MM.1S (cell line): Measurements from ENCODE around the gene CADPS.

ENCODE experiments used
- DNase-seq: peaks from one replicate; pipeline ENCODE4 v3.0.0-alpha.2; 2015
- H2AFZ ChIP-seq: fragments of 300-600 bp; sonication (generic); 2 replicates; pipeline ENCODE4 v1.6.0; 2016; ENCODE audit warnings: antibody characterized with exemption, low read length
- H3F3A ChIP-seq: fragments of 300-600 bp; sonication (generic); 2 replicates; pipeline ENCODE4 v1.6.1; 2016; ENCODE audit warnings: mild to moderate bottlenecking, antibody characterized with exemption, low read length, moderate library complexity, mixed read lengths; ENCODE audit not compliant: insufficient read depth
- H3K27ac ChIP-seq: fragments of 300-600 bp; sonication (generic); 2 replicates; pipeline ENCODE4 v1.5.1; 2016; ENCODE audit warnings: mild to moderate bottlenecking, low read length
- H3K27me3 ChIP-seq: fragments of 300-600 bp; sonication (generic); replicated peaks from 2 replicates; pipeline ENCODE4 v1.6.0; 2016; ENCODE audit warnings: low read length; ENCODE audit not compliant: insufficient read depth
- H3K36me3 ChIP-seq: fragments of 300-600 bp; sonication (generic); replicated peaks from 2 replicates; pipeline ENCODE4 v1.6.1; 2016; ENCODE audit warnings: mild to moderate bottlenecking, low read length, mixed read lengths; ENCODE audit not compliant: insufficient read depth
- H3K4me1 ChIP-seq: fragments of 300-600 bp; sonication (generic); 2 replicates; pipeline ENCODE4 v1.6.1; 2016; ENCODE audit warnings: low read length, mixed read lengths
- H3K4me2 ChIP-seq: fragments of 300-600 bp; sonication (generic); 2 replicates; pipeline ENCODE4 v1.6.0; 2016; ENCODE audit warnings: low read depth, low read length
- H3K4me3 ChIP-seq: fragments of 300-600 bp; sonication (generic); 2 replicates; pipeline ENCODE4 v1.5.1; 2016; ENCODE audit warnings: low read length, mixed read lengths
- H3K79me2 ChIP-seq: fragments of 300-600 bp; sonication (generic); 2 replicates; pipeline ENCODE4 v1.6.1; 2016; ENCODE audit warnings: mixed run types, low read length, mixed read lengths
- H3K9ac ChIP-seq: fragments of 300-600 bp; sonication (generic); 2 replicates; pipeline ENCODE4 v1.6.1; 2016; ENCODE audit warnings: low read length, mixed read lengths
- H3K9me2 ChIP-seq: fragments of 300-600 bp; sonication (generic); replicated peaks from 2 replicates; pipeline ENCODE4 v1.6.1; 2016; ENCODE audit warnings: mild to moderate bottlenecking, low read length, mixed read lengths; ENCODE audit not compliant: insufficient read depth
- H3K9me3 ChIP-seq: fragments of 300-600 bp; sonication (generic); replicated peaks from 2 replicates; pipeline ENCODE4 v1.6.1; 2016; ENCODE audit warnings: mild to moderate bottlenecking, low read length, mixed read lengths; ENCODE audit not compliant: insufficient read depth
- H4K20me1 ChIP-seq: fragments of 300-600 bp; sonication (generic); 2 replicates; pipeline ENCODE4 v1.6.1; 2016; ENCODE audit warnings: mild to moderate bottlenecking, low read length, moderate library complexity, mixed read lengths; ENCODE audit not compliant: insufficient read depth
- CTCF ChIP-seq: fragments of 300-600 bp; sonication (generic); IDR thresholded peaks from 2 replicates; pipeline ENCODE4 v1.5.1; 2016; ENCODE audit warnings: antibody characterized with exemption, low read length, mixed read lengths
- EZH2 ChIP-seq: fragments of 300-600 bp; sonication (generic); optimal IDR thresholded peaks from 2 replicates; pipeline ENCODE3; 2017; ENCODE audit warnings: low read depth, mild to moderate bottlenecking, antibody characterized with exemption, low read length, mixed read lengths
- EZH2phosphoT487 ChIP-seq: fragments of 300-600 bp; sonication (generic); IDR thresholded peaks from 2 replicates; pipeline ENCODE4 v1.6.1; 2018; ENCODE audit warnings: antibody characterized with exemption, low read length

Gene CADPS

GRCh38 chr3:62521464-62522105, 353.6 kb downstream of the CADPS start:
- TF ChIP-seq CTCF (no peak), EZH2phosphoT487 (no peak), EZH2 (no peak)
- no peaks in the 10 kb centered on the region for H3K27me3 ChIP-seq

GRCh38 chr3:62503516-62503915, 371.7 kb downstream of the CADPS start:
- Histone ChIP-seq H3K4me1 (no peaks in the 10 kb centered on the region), H3K9me3 (no peaks in the 10 kb centered on the region), H4K20me1 (no peaks in the 10 kb centered on the region), H3K9ac (no peak overlapping the region), H3K36me3 (no peaks in the 10 kb centered on the region), H3F3A (no peaks in the 10 kb centered on the region), H3K9me2 (no peaks in the 10 kb centered on the region), H2AFZ (no peak overlapping the region), H3K79me2 (no peaks in the 10 kb centered on the region), H3K27ac (no peak overlapping the region), H3K27me3 (no peaks in the 10 kb centered on the region), H3K4me2 (no peak overlapping the region), H3K4me3 (no peak overlapping the region)
- DNase-seq: no peak
- no peak for TF ChIP-seq CTCF
- no peak for TF ChIP-seq EZH2
- no peak for TF ChIP-seq EZH2phosphoT487

More at GRCh38 chr3:62521464-62522105, 353.6 kb downstream of the CADPS start:
- H3K4me1 ChIP-seq: no peaks in the 10 kb centered on the region
- no peak overlapping the region for H3K9ac ChIP-seq
- no peak for DNase-seq
- no peaks in the 10 kb centered on the region for H3K9me2 ChIP-seq
- H3K9me3 ChIP-seq: no peaks in the 10 kb centered on the region
- H4K20me1 ChIP-seq: no peaks in the 10 kb centered on the region
- H3F3A ChIP-seq: no peaks in the 10 kb centered on the region
- no peaks in the 10 kb centered on the region for H3K79me2 ChIP-seq
- H2AFZ ChIP-seq: no peak overlapping the region
- H3K27ac ChIP-seq: no peak overlapping the region
- H3K36me3 ChIP-seq: no peaks in the 10 kb centered on the region
- no peak overlapping the region for H3K4me2 ChIP-seq
- H3K4me3 ChIP-seq: no peak overlapping the region

GRCh38 chr3:62502315-62503300, 372.6 kb downstream of the CADPS start:
- TF ChIP-seq EZH2: no peak
- no peak for TF ChIP-seq CTCF
- TF ChIP-seq EZH2phosphoT487: no peak
- Histone ChIP-seq H3K4me2 (no peak overlapping the region), H3K27me3 (no peaks in the 10 kb centered on the region), H3K4me1 (no peaks in the 10 kb centered on the region), H3F3A (no peaks in the 10 kb centered on the region), H3K9me2 (no peaks in the 10 kb centered on the region), H2AFZ (no peak overlapping the region), H3K4me3 (no peak overlapping the region), H3K9ac (no peak overlapping the region), H3K27ac (no peak overlapping the region), H3K36me3 (no peaks in the 10 kb centered on the region), H3K9me3 (no peaks in the 10 kb centered on the region), H4K20me1 (no peaks in the 10 kb centered on the region), H3K79me2 (no peaks in the 10 kb centered on the region)
- no peak for DNase-seq
